ENCODE data around the gene IL17B. TPM values are rescaled to one million over a fixed set of nuclear protein-coding genes. Genes with fewer than 3 reads are reported as not detected.

Gene IL17B
- total and polyA plus RNA-seq, 2 of the 13 experiments (the other 11 are each of a cell fraction or from before 2014, with no cell fraction given): 0.29 to 2.6 TPM

- no peak for TF ChIP-seq RERE (CRISPR knock-in tag; IDR thresholded peaks at IDR 0.05; ENCODE audit: low read depth)
- TF ChIP-seq ZNF264 (CRISPR knock-in tag; IDR thresholded peaks at IDR 0.05): no peak
- TF ChIP-seq ZNF362 (CRISPR knock-in tag; IDR thresholded peaks at IDR 0.05; ENCODE audit: borderline replicate concordance): no peak
- TF ChIP-seq PLRG1 (conservative IDR thresholded peaks at IDR 0.05): no peak
- TF ChIP-seq TFAP4 (IDR thresholded peaks at IDR 0.05; ENCODE audit: borderline replicate concordance, low read depth): no peak
- TF ChIP-seq SNAPC5 (CRISPR knock-in tag; IDR thresholded peaks at IDR 0.05; ENCODE audit: borderline replicate concordance): no peak
- no peak for TF ChIP-seq CEBPG (CRISPR knock-in tag; IDR thresholded peaks at IDR 0.05)
- TF ChIP-seq RELA (CRISPR knock-in tag; IDR thresholded peaks at IDR 0.05): no peak
- TF ChIP-seq ZNF251 (CRISPR knock-in tag; IDR thresholded peaks at IDR 0.05): no peak
- TF ChIP-seq PRDM15 (CRISPR knock-in tag; IDR thresholded peaks at IDR 0.05): no peak
- no peak for TF ChIP-seq CENPBD1 (CRISPR knock-in tag; IDR thresholded peaks at IDR 0.05; ENCODE audit: borderline replicate concordance, low read depth)
- no peak for TF ChIP-seq GRHL1 (CRISPR knock-in tag; conservative IDR thresholded peaks at IDR 0.05)
These were observed 25.9 kb upstream of the IL17B start (continued) for GRCh38 chr5:149404746-149405549.
